GM19025 (cell line): ENCODE data around the gene FERMT2.
"Not testable (repeated sequence)": the region's sequence is repeated elsewhere in the genome, so short reads cannot be mapped to it uniquely, and the experiment has no call there.

Experiments
- ATAC-seq: cut with Tn5 transposase; IDR thresholded peaks from one replicate; pipeline ENCODE4 v1.9.1; 2021; ENCODE audit warnings: mild to moderate bottlenecking, low read depth, moderate library complexity; ENCODE audit not compliant: unreplicated experiment

Gene FERMT2

DNA sequence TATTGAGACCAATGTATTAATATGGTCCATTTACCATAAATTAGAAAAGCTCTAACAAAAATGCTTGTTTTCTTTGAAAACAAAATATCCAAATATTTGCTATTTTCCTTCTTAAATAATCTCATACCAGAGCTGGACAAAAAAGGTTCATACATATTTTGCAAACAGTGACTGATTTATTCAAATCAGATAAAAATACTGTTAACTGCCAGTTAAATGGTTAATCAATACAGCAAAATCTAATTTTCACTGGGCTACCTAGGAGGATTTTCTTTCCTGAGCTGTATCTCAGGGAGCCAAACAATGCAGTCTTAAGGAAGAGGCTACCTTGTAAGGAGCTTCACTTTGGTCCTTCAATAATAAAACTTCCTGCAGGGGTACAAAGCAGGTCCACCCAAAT is 2.0 kb downstream of the FERMT2 start:
- no peak for ATAC-seq

DNA sequence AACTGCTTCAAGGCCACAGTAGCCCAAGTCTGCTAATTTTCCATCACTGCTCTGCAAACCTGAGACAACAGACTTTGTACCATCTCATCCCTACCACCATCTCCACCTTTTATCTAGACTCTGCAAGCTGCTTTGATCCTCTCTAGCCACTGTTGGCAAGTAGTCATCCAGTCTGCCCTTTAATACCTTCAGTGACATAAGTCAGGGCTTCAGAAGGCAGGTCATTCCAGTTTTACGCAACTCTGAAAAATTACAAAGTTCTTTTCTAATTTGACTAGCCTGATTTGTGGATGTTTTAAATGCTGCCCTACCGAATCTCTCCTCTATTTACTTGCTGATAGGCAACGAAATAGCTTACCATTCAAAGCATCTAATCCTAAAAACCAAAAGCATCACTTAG is 2.8 kb downstream of the FERMT2 start:
- no peak for ATAC-seq

DNA sequence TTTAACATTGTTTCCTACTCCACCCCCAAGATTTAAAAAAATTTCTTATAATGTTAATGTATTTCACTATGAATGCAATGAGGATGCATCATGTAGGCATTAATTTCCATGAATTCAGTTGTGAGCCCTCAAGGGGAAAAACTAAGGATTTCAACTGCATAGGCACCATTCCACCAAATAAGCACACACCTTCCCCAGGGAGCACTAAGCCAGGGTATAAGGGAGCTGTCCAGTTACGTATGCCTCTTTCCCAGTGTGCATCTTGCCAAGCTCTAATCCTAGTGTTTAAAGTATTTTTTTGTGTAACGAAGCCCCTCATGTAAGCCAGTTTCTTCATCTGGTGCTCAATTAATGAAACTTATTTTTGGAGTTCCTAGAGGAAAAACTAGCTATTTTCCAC is 6.6 kb downstream of the FERMT2 start:
- ATAC-seq, result no peak

DNA sequence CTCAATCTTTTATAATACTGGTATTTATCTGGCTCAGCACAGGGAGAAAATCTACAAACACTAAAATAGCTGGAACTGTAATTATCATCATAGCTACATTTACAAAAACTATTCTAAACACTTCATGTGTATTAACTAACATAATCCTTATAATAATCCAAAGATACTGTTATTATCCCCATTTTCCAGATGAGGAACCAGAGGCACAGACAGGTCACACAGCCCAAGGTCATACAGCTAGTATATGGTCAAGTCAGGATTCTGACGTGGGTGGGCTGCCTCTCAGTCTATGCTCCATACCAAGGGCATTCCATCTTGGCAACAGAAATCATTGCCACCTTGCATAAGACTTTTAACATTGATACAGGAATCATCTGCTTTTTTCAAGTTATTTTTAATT is 11.4 kb downstream of the FERMT2 start:
- ATAC-seq, result no peak

DNA sequence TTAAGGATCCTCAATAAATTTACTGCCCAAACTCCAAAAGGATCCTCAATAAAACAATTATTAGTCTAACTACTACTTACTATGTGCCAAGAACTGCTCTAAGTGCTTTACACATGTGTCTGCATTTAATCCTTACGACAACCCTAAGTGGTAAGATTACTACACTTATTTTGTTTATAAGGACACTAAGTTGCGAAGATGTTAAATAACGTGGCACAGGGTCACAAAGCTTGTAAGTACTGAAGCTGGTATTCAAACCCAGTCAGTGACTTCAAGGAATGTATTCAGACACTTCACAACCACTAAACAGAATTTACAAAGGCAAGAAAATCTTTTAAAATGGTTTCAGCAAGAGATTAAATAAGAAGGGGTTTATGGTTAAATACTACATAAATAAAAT is 13.0 kb downstream of the FERMT2 start:
- ATAC-seq, result no peak

DNA sequence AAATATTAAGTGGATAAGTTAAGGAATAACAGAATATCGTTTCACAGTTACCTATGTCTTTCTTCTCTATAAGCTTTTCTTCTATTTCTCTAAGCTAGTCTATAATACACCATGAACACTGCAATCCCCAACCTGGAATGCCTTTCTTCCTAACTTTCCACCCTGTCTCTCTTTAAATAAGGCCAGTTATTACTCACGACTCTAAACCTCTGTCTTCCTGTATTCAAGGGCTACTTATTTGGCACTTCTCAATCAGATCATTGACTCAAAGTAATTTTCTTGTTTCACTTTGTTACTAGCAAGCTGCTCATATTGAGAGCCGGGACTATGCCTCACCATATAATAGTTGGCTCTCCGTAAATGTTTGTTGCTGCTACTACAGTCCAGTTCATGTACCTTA is 13.5 kb downstream of the FERMT2 start:
- no peak for ATAC-seq

DNA sequence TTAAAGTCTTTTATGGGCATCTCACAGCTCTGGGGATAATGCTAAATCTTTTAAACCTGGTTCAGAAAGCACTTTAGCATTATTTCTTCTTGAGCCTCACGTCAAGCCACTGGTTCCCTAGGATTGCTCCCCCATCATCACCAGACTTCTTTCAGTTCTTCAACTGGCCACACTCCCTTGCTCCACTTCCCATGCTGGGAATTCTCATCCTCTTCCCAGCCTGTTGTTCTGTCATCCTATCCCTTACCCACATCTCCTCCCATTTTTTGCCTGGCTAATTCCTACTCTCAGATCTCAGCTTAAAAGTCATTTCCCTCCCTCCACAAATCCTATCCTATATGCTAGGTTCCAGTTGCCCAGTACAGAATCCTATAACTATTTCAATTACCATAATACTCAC is 14.4 kb downstream of the FERMT2 start:
- no peak for ATAC-seq

DNA sequence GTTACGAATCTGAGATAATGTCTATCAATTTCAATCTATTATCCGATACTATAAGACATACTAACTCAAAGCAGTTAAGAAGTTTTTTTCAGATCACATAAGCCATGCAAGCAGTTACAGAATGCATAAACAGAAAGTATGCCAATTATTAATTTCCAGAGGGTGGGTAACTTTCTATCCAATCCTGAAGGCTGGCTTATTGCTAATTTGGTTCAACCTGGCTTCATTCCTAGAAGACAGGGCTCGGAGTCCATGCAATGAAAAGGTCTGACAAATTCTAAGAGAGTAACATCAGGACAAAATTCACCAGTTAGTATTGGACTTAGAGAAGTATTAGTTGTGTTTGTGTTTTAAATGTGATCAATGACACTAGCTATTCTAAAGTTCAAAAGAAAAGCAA is 15.0 kb downstream of the FERMT2 start:
- ATAC-seq, result no peak

DNA sequence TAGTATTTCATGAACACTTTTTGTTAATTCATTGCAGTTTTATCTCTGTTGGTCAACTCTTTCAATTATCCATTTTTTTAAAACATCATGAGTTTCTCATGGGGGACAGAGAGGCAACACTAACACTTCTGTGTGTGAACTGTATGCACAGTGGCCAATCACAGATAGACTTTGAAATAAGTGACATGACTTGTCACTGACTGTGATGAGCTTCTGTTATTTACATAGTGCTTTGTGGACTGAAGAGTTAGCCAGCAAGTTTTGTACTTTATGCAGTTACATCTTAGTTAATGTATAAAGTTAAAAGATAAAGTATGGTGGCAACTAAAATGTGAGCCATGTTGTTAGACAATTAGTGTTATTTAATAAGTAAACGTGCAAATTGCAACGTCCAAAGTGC is 16.1 kb downstream of the FERMT2 start:
- no peak for ATAC-seq

DNA sequence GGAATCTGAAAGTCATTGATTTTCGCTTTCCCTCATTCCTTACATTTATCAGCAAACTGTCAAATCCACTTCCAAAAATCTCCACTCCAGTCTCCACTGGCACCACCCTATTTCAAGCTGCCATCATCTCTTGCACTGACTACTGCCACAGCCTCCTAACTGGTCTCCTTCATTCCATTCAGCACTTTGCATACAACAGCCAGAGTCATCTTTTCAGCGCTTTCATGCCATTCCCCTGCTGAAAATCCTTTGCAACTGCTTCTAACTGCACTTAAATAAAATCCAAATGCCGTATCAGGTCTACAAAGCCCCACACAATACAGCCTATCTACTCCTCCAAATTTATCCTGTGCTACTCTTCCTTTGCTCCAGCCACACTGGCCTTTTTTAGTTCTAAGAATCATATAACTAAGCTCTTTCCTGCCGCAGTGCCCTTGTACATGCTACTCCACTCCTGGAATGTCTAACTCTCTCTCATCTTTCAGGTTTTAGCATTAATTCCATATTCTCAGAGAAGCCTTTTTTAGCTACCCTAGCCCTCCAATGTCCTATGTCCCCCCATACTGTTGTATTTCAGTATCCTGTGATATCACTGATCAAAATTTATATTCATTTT is 21.6 kb downstream of the FERMT2 start:
- ATAC-seq, result no peak

DNA sequence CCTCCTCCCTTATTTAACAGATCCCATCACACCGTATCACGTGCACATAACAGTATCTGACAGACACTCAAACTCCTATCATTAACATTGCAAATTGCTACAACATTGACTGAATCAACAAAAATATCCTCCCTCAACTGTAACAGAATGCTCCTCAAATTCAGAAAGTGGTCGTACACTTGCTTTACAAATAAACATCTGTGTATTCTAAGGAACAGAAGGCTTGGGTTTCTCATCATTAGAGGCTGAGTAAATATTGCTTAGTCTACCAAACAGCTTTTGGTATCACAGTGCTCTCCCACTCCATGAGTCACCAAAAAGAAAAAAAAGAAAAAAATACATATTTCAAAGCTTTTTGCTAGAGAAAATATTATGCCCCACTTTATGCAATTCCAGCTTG is 23.9 kb downstream of the FERMT2 start:
- ATAC-seq, result no peak

DNA sequence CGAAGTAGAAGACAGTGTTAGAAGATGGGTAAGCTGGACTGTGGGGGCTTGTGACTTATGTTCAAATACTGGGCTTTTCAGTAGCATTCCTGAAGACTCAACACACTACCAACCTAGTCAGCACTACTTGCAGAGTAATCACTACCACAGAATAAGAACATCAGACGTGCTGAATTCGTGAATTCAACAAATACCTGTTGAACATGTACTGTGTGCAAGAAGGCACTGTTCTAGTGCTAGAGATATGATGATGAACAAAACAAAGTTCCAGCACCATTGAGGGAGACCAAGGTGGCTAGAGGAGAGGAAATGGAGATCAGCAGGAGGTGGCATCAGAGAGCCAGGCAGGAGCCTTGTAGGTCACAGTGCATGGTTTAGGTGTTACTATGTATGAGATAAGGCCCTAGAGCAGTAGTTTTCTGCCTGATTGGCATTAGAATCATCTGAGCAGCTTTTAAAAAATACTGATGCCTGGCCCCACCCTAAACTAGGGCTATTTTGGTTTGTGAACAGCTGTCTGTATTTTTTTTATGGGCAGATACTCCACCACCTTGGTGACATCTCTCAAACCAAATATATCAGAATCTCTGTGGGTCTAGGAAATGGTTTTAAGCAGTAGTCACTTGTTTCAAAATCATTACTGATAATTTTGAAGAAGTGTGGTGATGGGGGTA is 26.8 kb downstream of the FERMT2 start:
- no peak for ATAC-seq

DNA sequence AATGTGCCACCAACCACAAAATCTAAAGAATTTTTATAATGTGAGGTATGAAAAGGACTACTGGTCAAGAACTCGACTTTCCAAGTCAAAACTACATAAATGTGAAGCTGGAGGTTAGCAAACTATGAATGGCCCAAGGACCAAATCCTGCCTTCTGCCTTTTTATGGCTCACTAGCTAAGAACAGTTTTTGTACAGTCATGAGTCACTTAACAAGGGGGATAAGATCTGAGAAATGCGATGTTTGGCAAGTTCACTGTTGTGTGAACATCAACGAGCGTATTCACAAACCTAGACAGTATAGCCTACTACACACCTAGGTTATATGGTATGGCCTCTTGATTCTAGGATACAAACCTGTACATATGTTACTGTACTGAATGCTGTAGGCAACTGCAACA is 28.2 kb downstream of the FERMT2 start:
- no peak for ATAC-seq

DNA sequence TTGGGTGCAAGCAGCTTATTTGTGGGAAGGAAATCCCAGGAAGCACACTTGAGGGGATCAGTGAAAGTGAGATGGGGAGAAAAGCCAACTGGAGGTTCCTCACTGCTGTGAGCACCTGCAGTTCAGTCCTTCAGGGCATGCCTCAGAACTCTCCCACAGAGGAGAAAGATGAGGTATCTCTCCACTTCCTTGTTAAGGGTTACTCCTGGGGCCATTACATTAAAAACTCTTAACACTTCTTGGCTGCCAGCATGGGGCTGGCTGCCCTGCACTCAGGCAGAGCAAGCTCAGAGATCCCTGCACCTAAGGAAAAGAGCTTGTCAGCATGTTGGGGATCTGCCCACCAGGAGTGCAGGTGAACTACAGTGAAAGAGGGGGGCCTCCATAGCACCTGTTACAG is 28.8 kb downstream of the FERMT2 start:
- ATAC-seq, result no peak

DNA sequence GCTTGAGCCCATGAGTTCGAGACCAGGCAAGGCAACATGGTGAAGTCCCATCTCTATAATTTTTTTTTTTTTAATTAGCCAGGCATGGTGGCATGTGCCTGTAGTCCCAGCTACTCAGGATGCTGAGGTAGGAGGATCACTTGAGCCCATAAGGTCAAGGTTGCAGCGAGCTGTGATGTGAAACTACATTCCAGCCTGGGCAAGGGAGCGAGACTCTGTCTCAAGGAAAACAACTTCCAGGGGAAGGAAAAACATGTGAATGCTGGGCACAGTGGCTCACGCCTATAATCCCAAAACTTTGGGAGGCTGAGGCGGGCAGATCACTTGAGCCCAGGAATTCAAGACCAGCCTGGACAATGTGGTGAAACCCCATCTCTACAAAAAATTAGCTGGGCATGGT is 30.4 kb downstream of the FERMT2 start:
- ATAC-seq, result not testable (repeated sequence)

DNA sequence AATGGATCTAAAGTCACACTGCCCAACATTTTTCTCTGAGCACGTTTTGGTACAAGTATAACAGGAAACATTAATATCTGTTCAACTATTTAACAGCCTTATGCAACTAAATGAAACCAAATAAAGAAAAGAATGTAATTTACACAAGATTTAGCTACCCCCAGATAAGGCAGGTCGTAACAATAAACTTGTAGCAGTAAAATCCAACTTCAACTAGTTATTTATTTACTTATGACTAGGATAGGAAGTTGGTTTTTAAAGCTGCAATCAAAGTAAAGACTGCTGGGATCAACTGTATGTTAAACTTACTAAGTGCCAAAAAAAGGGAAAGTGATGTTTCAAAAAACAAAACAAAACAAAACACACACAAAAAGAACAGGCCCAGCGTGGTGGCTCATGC is 30.9 kb downstream of the FERMT2 start:
- ATAC-seq, result no peak

DNA sequence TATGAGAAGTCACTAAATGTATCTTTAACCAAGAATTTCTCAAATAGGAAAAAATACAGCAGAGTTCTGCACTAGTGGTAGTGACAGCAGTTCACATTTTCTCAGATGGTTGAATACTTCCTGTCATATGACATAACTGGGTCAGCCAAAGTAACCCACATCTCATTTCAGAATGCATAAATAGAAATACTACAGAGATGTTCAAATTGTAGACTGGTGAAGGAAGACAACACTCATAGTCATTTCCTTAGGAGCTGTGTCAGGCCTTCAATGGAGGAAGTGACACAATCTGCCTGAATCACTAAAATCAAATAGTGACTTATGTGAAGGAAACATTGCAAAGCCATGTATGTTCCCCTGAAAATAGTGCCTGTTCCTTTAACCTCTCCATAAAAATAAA is 32.4 kb downstream of the FERMT2 start:
- ATAC-seq, result peak; percentile 79

DNA sequence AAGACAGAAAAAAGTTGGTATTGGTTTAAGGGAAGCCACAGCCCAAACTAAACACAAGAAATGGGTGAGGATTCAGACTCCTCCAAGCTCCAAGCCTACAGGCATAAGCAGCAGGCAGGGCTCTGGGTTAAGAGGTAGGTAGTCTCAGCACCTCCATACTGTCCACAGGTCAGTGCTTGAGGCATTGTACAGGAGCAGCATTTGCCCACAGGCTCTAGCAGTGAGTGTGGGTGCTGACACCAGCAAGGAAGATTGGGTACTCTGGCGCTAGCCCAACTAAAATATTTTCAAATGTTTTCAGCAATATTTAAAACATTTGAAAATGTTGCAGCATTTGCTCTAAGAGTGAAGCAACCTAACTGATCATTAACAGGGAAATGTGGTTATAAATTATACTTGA is 33.1 kb downstream of the FERMT2 start:
- no peak for ATAC-seq

DNA sequence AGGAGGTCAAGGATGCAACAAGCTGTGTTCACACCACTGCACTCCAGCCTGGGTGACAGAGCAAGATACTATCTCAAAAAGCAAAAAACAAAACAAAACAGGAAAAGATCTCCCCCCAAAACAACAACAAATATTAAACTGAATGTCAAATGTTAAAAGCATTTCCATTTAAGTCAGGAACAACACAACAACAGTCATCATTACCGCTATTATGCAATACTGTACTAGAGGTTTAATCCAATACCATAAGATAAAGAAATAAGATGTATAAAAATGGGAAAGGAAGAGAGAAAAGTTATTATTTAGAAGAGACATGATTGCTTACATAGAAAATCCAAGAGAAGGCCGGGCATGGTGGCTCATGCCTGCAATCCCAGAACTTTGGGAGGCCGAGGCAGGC is 36.6 kb downstream of the FERMT2 start:
- no peak for ATAC-seq

DNA sequence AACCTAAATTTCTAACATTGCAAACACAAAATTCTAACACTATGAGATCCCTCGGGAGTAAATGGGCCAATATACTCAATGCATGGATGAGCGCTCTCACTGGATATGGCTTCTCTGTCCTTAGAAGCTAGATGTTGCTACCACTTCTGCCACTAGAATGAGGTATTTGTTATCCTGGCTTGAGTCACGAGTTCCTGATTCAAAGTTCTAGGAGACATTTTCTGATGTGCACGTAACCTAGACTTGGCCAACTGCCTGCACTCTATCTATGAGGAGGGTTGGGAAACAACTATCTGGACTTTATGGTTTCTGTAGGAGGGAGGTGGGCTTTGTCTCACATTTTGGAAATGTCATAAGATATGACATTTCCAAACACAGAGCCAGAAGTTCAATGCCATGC is 37.6 kb downstream of the FERMT2 start:
- ATAC-seq, result no peak

DNA sequence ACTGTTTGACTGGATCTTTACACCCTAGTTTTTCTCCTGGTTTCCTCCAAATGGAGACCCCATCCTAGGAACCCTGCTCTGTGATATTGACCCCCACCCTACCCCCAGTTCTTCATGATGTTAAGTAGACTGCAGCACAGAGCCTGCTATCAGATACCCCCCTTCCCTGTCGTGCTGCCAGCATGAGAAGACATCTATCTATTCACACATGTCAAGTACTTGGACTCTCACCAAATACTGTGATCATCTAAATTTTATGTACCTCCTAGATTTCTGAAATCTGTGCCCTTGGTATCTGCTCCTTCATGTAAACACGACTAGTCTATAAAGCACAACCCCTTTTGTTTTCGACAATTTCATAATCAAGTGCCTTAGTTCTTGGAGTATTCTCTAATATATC is 38.9 kb downstream of the FERMT2 start:
- ATAC-seq, result no peak

DNA sequence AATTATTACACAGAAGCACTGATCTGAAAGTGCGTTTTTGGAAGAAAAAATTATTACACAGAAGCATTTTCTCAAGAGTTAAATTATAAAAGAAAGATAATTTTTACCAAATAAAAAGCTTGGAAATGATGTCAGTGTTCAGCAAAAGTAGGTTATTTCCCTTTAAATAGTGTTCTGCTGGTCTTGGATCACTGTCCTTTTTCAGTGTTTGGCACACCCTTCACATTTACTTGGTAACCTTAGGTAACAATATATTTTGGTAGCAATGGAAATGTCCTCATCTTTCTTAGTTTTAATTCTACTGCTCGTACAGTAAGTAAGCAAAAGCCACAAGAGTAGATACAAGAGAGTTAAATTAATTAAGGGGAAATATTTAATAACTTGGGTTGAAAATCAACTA is 40.3 kb downstream of the FERMT2 start:
- ATAC-seq, result no peak

DNA sequence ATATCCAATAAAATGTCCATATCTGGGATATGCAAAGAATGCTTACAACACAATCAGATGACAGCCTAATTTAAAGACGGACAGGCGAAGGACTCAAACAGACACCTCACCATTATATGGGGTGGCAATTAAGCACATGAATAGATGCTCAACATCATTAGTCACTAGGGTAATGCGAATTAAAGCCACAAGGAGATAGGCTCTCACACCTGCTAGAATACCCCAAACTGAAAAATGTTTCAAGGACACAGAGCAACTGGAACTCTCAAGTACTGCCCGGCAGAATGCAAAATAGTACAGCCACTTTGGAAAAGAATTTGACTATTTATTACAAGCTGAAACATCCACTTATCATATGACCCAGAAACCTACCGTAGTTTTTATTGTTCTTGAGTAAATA is 42.9 kb downstream of the FERMT2 start:
- no peak for ATAC-seq
